A549 (cell line): ENCODE results near the gene CD300A.

Experiments used
- BHLHE40 ChIP-seq: IDR thresholded peaks from 2 replicates; pipeline ENCODE4 v1.6.1; 2012; ENCODE audit warnings: low read depth, low read length, inconsistent platforms
- CHD4 ChIP-seq: fragments of 200-600 bp; sonication (generic); IDR thresholded peaks from 2 replicates; pipeline ENCODE4 v1.6.1; 2016; ENCODE audit warnings: antibody characterized with exemption, mild to moderate bottlenecking, borderline replicate concordance
- EHMT2 ChIP-seq: fragments of 200-600 bp; sonication (generic); IDR thresholded peaks from 2 replicates; pipeline ENCODE4 v1.6.1; 2016; ENCODE audit warnings: antibody characterized with exemption, low read depth, mild to moderate bottlenecking, moderate library complexity
- HDAC2 ChIP-seq: fragments of 200-600 bp; sonication (generic); IDR thresholded peaks from 2 replicates; pipeline ENCODE4 v1.6.1; 2016
- POLR2A ChIP-seq: IDR thresholded peaks from 2 replicates; pipeline ENCODE4 v1.6.1; 2012; ENCODE audit warnings: mild to moderate bottlenecking, low read length
- RCOR1 ChIP-seq: fragments of 150-350 bp; IDR thresholded peaks from 2 replicates; pipeline ENCODE4 v1.6.1; 2014; ENCODE audit warnings: antibody characterized with exemption, low read length, low read depth
- RNF2 ChIP-seq: fragments of 200-600 bp; sonication (generic); IDR thresholded peaks from 2 replicates; pipeline ENCODE4 v1.6.1; 2016; ENCODE audit warnings: low read depth, mild to moderate bottlenecking, antibody characterized with exemption, moderate library complexity, borderline replicate concordance
- SMC3 ChIP-seq: fragments of >200 bp; sonication (Bioruptor Twin); formaldehyde crosslinking; IDR thresholded peaks from 3 replicates; pipeline ENCODE4 v1.6.1; 2018; ENCODE audit warnings: inconsistent platforms
- TF ChIP-seq, protein P1 (sequence below): IDR thresholded peaks from 2 replicates; pipeline ENCODE4 v1.6.1; 2012
- TF ChIP-seq, protein P2 (sequence below): fragments of >200 bp; sonication (Bioruptor Twin); formaldehyde crosslinking; IDR thresholded peaks from 3 replicates; pipeline ENCODE4 v1.5.1; 2016
- TF ChIP-seq, protein P3 (sequence below): fragments of >200 bp; sonication (Bioruptor Twin); formaldehyde crosslinking; IDR thresholded peaks from 3 replicates; pipeline ENCODE4 v1.6.1; 2016
- TF ChIP-seq, protein P4 (sequence below): IDR thresholded peaks from 2 replicates; pipeline ENCODE4 v1.6.1; 2012

DNA sequence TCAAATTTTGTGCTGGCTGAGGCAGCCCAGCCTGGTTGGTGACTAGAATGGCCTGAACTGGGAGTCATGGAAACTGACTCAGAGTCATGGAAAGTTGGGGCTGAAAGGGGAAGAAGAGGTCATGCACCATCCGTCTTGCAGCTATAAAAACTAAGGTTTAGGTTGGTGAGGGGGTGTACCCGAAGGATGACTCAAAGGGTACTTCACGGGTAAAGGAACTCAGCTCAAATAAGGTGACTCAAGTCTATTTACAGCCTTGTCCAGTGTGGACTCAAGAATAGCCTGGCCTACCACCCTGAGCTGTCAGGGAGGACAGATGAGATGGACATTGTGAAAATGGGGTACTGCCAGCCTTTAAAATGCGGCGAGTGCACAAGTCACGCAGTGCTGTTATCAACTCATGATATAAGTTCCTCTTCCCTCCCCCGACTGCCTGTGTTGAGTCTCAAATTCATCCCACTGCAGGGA, 46.2 kb downstream of the CD300A start:
- TF ChIP-seq, protein P1, sequence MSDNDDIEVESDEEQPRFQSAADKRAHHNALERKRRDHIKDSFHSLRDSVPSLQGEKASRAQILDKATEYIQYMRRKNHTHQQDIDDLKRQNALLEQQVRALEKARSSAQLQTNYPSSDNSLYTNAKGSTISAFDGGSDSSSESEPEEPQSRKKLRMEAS: no peak
- no peak for TF ChIP-seq EHMT2
- TF ChIP-seq HDAC2: no peak
- TF ChIP-seq RNF2: no peak
- TF ChIP-seq, protein P2, sequence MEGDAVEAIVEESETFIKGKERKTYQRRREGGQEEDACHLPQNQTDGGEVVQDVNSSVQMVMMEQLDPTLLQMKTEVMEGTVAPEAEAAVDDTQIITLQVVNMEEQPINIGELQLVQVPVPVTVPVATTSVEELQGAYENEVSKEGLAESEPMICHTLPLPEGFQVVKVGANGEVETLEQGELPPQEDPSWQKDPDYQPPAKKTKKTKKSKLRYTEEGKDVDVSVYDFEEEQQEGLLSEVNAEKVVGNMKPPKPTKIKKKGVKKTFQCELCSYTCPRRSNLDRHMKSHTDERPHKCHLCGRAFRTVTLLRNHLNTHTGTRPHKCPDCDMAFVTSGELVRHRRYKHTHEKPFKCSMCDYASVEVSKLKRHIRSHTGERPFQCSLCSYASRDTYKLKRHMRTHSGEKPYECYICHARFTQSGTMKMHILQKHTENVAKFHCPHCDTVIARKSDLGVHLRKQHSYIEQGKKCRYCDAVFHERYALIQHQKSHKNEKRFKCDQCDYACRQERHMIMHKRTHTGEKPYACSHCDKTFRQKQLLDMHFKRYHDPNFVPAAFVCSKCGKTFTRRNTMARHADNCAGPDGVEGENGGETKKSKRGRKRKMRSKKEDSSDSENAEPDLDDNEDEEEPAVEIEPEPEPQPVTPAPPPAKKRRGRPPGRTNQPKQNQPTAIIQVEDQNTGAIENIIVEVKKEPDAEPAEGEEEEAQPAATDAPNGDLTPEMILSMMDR: no peak
- TF ChIP-seq POLR2A: no peak
- TF ChIP-seq RCOR1: no peak
- TF ChIP-seq, protein P3, sequence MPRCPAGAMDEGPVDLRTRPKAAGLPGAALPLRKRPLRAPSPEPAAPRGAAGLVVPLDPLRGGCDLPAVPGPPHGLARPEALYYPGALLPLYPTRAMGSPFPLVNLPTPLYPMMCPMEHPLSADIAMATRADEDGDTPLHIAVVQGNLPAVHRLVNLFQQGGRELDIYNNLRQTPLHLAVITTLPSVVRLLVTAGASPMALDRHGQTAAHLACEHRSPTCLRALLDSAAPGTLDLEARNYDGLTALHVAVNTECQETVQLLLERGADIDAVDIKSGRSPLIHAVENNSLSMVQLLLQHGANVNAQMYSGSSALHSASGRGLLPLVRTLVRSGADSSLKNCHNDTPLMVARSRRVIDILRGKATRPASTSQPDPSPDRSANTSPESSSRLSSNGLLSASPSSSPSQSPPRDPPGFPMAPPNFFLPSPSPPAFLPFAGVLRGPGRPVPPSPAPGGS: no peak
- TF ChIP-seq, protein P4, sequence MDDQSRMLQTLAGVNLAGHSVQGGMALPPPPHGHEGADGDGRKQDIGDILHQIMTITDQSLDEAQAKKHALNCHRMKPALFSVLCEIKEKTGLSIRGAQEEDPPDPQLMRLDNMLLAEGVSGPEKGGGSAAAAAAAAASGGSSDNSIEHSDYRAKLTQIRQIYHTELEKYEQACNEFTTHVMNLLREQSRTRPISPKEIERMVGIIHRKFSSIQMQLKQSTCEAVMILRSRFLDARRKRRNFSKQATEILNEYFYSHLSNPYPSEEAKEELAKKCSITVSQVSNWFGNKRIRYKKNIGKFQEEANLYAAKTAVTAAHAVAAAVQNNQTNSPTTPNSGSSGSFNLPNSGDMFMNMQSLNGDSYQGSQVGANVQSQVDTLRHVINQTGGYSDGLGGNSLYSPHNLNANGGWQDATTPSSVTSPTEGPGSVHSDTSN: no peak
- TF ChIP-seq CHD4: no peak
- no peak for TF ChIP-seq SMC3
- TF ChIP-seq BHLHE40: no peak
